HEK293 (cell line): ENCODE results near the gene ABHD16A.
A peak's percentile ranks its signal among the peaks of the same experiment; 100 is the strongest.

Experiments used
- FEZF1 ChIP-seq: fragments of 450-650 bp; formaldehyde crosslinking; IDR thresholded peaks from 2 replicates; pipeline ENCODE4 v1.5.1; 2016; ENCODE audit warnings: missing biosample characterization, missing genetic modification characterization
- GLI4 ChIP-seq: fragments of 450-650 bp; formaldehyde crosslinking; IDR thresholded peaks from 2 replicates; pipeline ENCODE4 v1.5.1; 2016; ENCODE audit warnings: missing biosample characterization, missing genetic modification characterization
- KLF7 ChIP-seq: fragments of 450-650 bp; formaldehyde crosslinking; IDR thresholded peaks from 2 replicates; pipeline ENCODE4 v1.5.1; 2016; ENCODE audit warnings: missing biosample characterization, missing genetic modification characterization, borderline replicate concordance
- SCRT2 ChIP-seq: fragments of 450-650 bp; formaldehyde crosslinking; IDR thresholded peaks from 2 replicates; pipeline ENCODE4 v1.5.1; 2016; ENCODE audit warnings: missing biosample characterization, missing genetic modification characterization
- SETDB1 ChIP-seq: IDR thresholded peaks from one replicate; pipeline ENCODE4 v1.6.1; 2017; ENCODE audit warnings: mild to moderate bottlenecking, low read length, moderate library complexity, mixed read lengths; ENCODE audit not compliant: insufficient read length
- ZBTB20 ChIP-seq: fragments of 450-650 bp; formaldehyde crosslinking; IDR thresholded peaks from 2 replicates; pipeline ENCODE4 v1.5.1; 2016; ENCODE audit warnings: missing biosample characterization, missing genetic modification characterization
- ZBTB7A ChIP-seq: fragments of 450-650 bp; formaldehyde crosslinking; IDR thresholded peaks from 2 replicates; pipeline ENCODE4 v1.5.1; 2016; ENCODE audit warnings: low read depth, missing biosample characterization, missing genetic modification characterization
- ZNF121 ChIP-seq: fragments of 450-650 bp; formaldehyde crosslinking; IDR thresholded peaks from 2 replicates; pipeline ENCODE4 v1.5.1; 2016; ENCODE audit warnings: missing biosample characterization, missing genetic modification characterization
- ZNF155 ChIP-seq: fragments of 450-650 bp; formaldehyde crosslinking; IDR thresholded peaks from 2 replicates; pipeline ENCODE4 v1.5.1; 2016; ENCODE audit warnings: missing biosample characterization, missing genetic modification characterization
- ZNF169 ChIP-seq: fragments of 450-650 bp; formaldehyde crosslinking; IDR thresholded peaks from 2 replicates; pipeline ENCODE4 v1.5.1; 2016; ENCODE audit warnings: missing biosample characterization, missing genetic modification characterization
- ZNF175 ChIP-seq: fragments of 450-650 bp; formaldehyde crosslinking; IDR thresholded peaks from 2 replicates; pipeline ENCODE4 v1.5.1; 2016; ENCODE audit warnings: missing biosample characterization, missing genetic modification characterization
- ZNF239 ChIP-seq: fragments of 450-650 bp; formaldehyde crosslinking; IDR thresholded peaks from 2 replicates; pipeline ENCODE4 v1.5.1; 2016; ENCODE audit warnings: missing biosample characterization, missing genetic modification characterization
- ZNF24 ChIP-seq: fragments of 450-650 bp; formaldehyde crosslinking; IDR thresholded peaks from 2 replicates; pipeline ENCODE4 v1.5.1; 2016; ENCODE audit warnings: missing biosample characterization, missing genetic modification characterization
- ZNF248 ChIP-seq: fragments of 450-650 bp; formaldehyde crosslinking; IDR thresholded peaks from 2 replicates; pipeline ENCODE4 v1.5.1; 2017; ENCODE audit warnings: missing biosample characterization, missing genetic modification characterization
- ZNF354C ChIP-seq: fragments of 450-650 bp; formaldehyde crosslinking; IDR thresholded peaks from 2 replicates; pipeline ENCODE4 v1.5.1; 2016; ENCODE audit warnings: missing biosample characterization, missing genetic modification characterization, low read depth, borderline replicate concordance
- ZNF366 ChIP-seq: fragments of 450-650 bp; formaldehyde crosslinking; conservative IDR thresholded peaks from 2 replicates; pipeline ENCODE4 v1.5.1; 2016; ENCODE audit warnings: missing biosample characterization, missing genetic modification characterization
- ZNF416 ChIP-seq: fragments of 450-650 bp; formaldehyde crosslinking; IDR thresholded peaks from 2 replicates; pipeline ENCODE4 v1.5.1; 2016; ENCODE audit warnings: missing biosample characterization, missing genetic modification characterization
- ZNF561 ChIP-seq: fragments of 450-650 bp; IDR thresholded peaks from 2 replicates; pipeline ENCODE4 v1.5.1; 2018; ENCODE audit warnings: missing biosample characterization, missing genetic modification characterization, borderline replicate concordance
- ZNF621 ChIP-seq: fragments of 450-650 bp; formaldehyde crosslinking; IDR thresholded peaks from 2 replicates; pipeline ENCODE4 v1.5.1; 2017; ENCODE audit warnings: missing biosample characterization, missing genetic modification characterization
- ZNF626 ChIP-seq: fragments of 450-650 bp; sonication (Bioruptor Pico); formaldehyde crosslinking; IDR thresholded peaks from 2 replicates; pipeline ENCODE4 v1.5.1; 2018; ENCODE audit warnings: missing biosample characterization, missing genetic modification characterization, inconsistent platforms
- ZNF664 ChIP-seq: fragments of 450-650 bp; formaldehyde crosslinking; IDR thresholded peaks from 2 replicates; pipeline ENCODE4 v1.5.1; 2016; ENCODE audit warnings: missing biosample characterization, missing genetic modification characterization
- ZNF76 ChIP-seq: fragments of 450-650 bp; formaldehyde crosslinking; IDR thresholded peaks from 2 replicates; pipeline ENCODE4; 2016; ENCODE audit warnings: low read depth, missing biosample characterization, missing genetic modification characterization, borderline replicate concordance
- ZNF830 ChIP-seq: fragments of 450-650 bp; IDR thresholded peaks from 2 replicates; pipeline ENCODE4 v1.5.0; 2018; ENCODE audit warnings: missing biosample characterization, missing genetic modification characterization, low read depth, mild to moderate bottlenecking, moderate library complexity
- ZSCAN23 ChIP-seq: fragments of 450-650 bp; formaldehyde crosslinking; IDR thresholded peaks from 2 replicates; pipeline ENCODE4 v1.5.1; 2016; ENCODE audit warnings: missing biosample characterization, missing genetic modification characterization
- TF ChIP-seq, protein P1 (sequence below): fragments of 450-650 bp; formaldehyde crosslinking; IDR thresholded peaks from 2 replicates; pipeline ENCODE4 v1.5.1; 2016; ENCODE audit warnings: missing biosample characterization, missing genetic modification characterization, low read depth
- TF ChIP-seq, protein P2 (sequence below): fragments of 450-650 bp; formaldehyde crosslinking; IDR thresholded peaks from 2 replicates; pipeline ENCODE4 v1.5.1; 2016; ENCODE audit warnings: missing biosample characterization, missing genetic modification characterization
- TF ChIP-seq, protein P3 (sequence below): fragments of 450-650 bp; formaldehyde crosslinking; IDR thresholded peaks from 2 replicates; pipeline ENCODE4 v1.5.1; 2016; ENCODE audit warnings: missing biosample characterization, missing genetic modification characterization
- TF ChIP-seq, protein P4 (sequence below): fragments of 450-650 bp; formaldehyde crosslinking; IDR thresholded peaks from 2 replicates; pipeline ENCODE4 v1.5.1; 2017; ENCODE audit warnings: missing biosample characterization, missing genetic modification characterization
- TF ChIP-seq, protein P5 (sequence below): fragments of 450-650 bp; formaldehyde crosslinking; IDR thresholded peaks from 2 replicates; pipeline ENCODE4 v1.5.1; 2017; ENCODE audit warnings: missing biosample characterization, missing genetic modification characterization
- TF ChIP-seq, protein P6 (sequence below): fragments of 450-650 bp; formaldehyde crosslinking; IDR thresholded peaks from 2 replicates; pipeline ENCODE4 v1.5.0; 2017; ENCODE audit warnings: missing biosample characterization, missing genetic modification characterization, borderline replicate concordance

ABHD16A gene

DNA sequence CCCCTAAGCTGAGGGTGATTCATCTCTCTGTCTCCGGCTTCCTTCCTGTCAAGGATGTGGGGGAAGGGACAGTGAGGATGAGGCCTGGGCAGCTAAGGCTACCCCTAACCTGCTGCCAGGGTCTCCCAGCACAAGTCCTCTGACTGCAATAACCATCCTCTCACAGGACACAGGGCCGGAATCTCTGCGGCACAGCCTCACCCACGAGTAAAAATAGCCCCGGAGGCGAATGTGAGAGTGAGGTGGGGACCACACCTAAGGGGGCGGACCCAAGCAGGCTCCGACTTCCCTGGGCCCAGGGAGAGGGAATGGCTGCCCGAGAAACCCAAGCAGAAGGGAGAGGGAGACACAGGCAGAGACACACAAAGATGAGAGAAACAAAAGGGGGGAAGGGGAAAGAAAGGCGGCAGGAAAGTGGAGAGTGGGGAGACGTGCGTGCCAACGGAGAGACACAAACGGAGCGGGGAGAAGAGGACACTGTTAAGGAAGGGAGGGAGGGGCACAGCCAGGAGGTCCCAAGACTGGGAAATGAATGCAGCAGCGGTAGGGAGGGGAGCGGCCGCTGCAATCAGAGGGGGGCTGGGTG lies 31.8 kb upstream of the ABHD16A start (continued):
- TF ChIP-seq GLI4 (tag by site-specific recombination) (0 out of 2 replicates have a peak, but pooled peaks have one; percentile 6), ZNF175 (tag by site-specific recombination) (no peak), ZNF416 (tag by site-specific recombination) (no peak), ZNF664 (no peak), ZNF830 (tag by site-specific recombination) (no peak), SCRT2 (tag by site-specific recombination) (no peak), ZNF121 (tag by site-specific recombination) (no peak), ZBTB20 (tag by site-specific recombination) (peak; percentile 92), ZNF76 (no peak), ZNF366 (tag by site-specific recombination) (peak; percentile 85), SETDB1 (no peak), ZNF626 (tag by site-specific recombination) (no peak), ZNF24 (peak; percentile 45; the same call in 1 of the 2 replicates), FEZF1 (tag by site-specific recombination) (no peak), ZNF561 (tag by site-specific recombination) (0 out of 2 replicates have a peak, but pooled peaks have one; percentile 34), ZNF354C (no peak), ZNF621 (tag by site-specific recombination) (no peak), ZSCAN23 (no peak), ZNF248 (no peak), ZNF155 (tag by site-specific recombination) (no peak), ZNF239 (tag by site-specific recombination) (no peak), KLF7 (tag by site-specific recombination) (0 out of 2 replicates have a peak, but pooled peaks have one; percentile 23), ZNF169 (no peak), ZBTB7A (tag by site-specific recombination) (no peak; the same call in 1 of the 2 replicates)
- TF ChIP-seq, protein P1, sequence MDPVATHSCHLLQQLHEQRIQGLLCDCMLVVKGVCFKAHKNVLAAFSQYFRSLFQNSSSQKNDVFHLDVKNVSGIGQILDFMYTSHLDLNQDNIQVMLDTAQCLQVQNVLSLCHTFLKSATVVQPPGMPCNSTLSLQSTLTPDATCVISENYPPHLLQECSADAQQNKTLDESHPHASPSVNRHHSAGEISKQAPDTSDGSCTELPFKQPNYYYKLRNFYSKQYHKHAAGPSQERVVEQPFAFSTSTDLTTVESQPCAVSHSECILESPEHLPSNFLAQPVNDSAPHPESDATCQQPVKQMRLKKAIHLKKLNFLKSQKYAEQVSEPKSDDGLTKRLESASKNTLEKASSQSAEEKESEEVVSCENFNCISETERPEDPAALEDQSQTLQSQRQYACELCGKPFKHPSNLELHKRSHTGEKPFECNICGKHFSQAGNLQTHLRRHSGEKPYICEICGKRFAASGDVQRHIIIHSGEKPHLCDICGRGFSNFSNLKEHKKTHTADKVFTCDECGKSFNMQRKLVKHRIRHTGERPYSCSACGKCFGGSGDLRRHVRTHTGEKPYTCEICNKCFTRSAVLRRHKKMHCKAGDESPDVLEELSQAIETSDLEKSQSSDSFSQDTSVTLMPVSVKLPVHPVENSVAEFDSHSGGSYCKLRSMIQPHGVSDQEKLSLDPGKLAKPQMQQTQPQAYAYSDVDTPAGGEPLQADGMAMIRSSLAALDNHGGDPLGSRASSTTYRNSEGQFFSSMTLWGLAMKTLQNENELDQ: no peak
- TF ChIP-seq, protein P2, sequence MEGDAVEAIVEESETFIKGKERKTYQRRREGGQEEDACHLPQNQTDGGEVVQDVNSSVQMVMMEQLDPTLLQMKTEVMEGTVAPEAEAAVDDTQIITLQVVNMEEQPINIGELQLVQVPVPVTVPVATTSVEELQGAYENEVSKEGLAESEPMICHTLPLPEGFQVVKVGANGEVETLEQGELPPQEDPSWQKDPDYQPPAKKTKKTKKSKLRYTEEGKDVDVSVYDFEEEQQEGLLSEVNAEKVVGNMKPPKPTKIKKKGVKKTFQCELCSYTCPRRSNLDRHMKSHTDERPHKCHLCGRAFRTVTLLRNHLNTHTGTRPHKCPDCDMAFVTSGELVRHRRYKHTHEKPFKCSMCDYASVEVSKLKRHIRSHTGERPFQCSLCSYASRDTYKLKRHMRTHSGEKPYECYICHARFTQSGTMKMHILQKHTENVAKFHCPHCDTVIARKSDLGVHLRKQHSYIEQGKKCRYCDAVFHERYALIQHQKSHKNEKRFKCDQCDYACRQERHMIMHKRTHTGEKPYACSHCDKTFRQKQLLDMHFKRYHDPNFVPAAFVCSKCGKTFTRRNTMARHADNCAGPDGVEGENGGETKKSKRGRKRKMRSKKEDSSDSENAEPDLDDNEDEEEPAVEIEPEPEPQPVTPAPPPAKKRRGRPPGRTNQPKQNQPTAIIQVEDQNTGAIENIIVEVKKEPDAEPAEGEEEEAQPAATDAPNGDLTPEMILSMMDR: no peak
- TF ChIP-seq, protein P3, sequence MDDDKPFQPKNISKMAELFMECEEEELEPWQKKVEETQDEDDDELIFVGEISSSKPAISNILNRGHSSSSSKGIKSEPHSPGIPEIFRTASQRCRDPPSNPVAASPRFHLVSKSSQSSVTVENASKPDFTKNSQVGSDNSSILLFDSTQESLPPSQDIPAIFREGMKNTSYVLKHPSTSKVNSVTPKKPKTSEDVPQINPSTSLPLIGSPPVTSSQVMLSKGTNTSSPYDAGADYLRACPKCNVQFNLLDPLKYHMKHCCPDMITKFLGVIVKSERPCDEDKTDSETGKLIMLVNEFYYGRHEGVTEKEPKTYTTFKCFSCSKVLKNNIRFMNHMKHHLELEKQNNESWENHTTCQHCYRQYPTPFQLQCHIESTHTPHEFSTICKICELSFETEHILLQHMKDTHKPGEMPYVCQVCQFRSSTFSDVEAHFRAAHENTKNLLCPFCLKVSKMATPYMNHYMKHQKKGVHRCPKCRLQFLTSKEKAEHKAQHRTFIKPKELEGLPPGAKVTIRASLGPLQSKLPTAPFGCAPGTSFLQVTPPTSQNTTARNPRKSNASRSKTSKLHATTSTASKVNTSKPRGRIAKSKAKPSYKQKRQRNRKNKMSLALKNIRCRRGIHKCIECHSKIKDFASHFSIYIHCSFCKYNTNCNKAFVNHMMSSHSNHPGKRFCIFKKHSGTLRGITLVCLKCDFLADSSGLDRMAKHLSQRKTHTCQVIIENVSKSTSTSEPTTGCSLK (tag by site-specific recombination): no peak
- TF ChIP-seq, protein P4, sequence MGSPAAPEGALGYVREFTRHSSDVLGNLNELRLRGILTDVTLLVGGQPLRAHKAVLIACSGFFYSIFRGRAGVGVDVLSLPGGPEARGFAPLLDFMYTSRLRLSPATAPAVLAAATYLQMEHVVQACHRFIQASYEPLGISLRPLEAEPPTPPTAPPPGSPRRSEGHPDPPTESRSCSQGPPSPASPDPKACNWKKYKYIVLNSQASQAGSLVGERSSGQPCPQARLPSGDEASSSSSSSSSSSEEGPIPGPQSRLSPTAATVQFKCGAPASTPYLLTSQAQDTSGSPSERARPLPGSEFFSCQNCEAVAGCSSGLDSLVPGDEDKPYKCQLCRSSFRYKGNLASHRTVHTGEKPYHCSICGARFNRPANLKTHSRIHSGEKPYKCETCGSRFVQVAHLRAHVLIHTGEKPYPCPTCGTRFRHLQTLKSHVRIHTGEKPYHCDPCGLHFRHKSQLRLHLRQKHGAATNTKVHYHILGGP: no peak
- TF ChIP-seq, protein P5, sequence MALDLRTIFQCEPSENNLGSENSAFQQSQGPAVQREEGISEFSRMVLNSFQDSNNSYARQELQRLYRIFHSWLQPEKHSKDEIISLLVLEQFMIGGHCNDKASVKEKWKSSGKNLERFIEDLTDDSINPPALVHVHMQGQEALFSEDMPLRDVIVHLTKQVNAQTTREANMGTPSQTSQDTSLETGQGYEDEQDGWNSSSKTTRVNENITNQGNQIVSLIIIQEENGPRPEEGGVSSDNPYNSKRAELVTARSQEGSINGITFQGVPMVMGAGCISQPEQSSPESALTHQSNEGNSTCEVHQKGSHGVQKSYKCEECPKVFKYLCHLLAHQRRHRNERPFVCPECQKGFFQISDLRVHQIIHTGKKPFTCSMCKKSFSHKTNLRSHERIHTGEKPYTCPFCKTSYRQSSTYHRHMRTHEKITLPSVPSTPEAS (tag by site-specific recombination): no peak
- TF ChIP-seq, protein P6, sequence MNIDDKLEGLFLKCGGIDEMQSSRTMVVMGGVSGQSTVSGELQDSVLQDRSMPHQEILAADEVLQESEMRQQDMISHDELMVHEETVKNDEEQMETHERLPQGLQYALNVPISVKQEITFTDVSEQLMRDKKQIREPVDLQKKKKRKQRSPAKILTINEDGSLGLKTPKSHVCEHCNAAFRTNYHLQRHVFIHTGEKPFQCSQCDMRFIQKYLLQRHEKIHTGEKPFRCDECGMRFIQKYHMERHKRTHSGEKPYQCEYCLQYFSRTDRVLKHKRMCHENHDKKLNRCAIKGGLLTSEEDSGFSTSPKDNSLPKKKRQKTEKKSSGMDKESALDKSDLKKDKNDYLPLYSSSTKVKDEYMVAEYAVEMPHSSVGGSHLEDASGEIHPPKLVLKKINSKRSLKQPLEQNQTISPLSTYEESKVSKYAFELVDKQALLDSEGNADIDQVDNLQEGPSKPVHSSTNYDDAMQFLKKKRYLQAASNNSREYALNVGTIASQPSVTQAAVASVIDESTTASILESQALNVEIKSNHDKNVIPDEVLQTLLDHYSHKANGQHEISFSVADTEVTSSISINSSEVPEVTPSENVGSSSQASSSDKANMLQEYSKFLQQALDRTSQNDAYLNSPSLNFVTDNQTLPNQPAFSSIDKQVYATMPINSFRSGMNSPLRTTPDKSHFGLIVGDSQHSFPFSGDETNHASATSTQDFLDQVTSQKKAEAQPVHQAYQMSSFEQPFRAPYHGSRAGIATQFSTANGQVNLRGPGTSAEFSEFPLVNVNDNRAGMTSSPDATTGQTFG: no peak
